ENCODE results near the gene HS3ST2. TPM values are rescaled to one million over a fixed set of nuclear protein-coding genes. Genes with fewer than 3 reads are reported as not detected.
"Not testable (repeated sequence)": the region's sequence is repeated elsewhere in the genome, so short reads cannot be mapped to it uniquely, and the experiment has no call there.

The HS3ST2 gene
- total and polyA plus RNA-seq, 9 donors: 0.31 to 28.9 (median 0.83) TPM; not detected in 3

DNA sequence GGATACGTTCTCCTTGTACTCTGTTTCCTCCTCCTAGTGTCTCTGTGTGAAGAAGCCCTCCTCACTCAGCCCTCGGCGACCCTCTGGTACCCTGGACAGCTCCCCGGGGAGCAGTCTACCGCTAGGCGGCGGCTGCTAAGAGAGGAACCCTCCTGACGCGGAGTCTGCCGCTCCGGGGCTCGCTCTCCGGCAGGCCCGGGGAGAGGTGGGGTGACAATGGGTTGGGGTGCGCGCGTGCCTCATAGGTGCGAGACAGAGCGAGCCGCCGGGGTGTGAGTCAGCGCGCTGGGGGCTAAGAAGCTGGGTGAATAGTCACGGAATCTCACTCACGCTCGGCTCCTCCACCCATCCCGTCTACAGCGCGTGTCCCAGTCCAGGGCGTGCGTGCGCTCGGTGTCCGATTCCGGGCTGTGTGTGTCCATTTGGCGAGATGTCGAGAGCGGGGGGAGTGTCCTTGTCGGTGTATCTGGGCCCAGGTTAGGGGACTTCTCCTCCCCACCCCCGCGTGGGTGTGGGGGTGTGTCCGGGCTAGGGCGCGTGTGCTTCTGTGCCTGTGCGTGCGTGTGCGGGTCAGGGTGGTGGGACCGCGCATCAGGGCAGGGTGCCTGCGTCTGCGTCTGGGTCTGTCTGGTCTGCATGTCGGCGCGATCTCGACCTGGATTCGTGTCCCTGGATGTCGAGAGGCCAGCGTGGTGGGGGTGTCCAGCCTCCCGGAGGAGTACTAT lies 577 bp upstream of the HS3ST2 start:
- Histone ChIP-seq H3K9me3 (no peaks in the 10 kb centered on the region), H3K4me3 (peak overlapping the region; percentile 1), H3K36me3 (no peaks in the 10 kb centered on the region), H3K27ac (no peak overlapping the region), H3K27me3 (no peaks in the 10 kb centered on the region), H3K4me1 (ENCODE audit: insufficient read depth) (peaks cover 4% of the 10 kb centered on the region)
- 1% methylated on average over 36 to 59 of the region's 59 CpGs for WGBS, 3 donors
- peak in 2 of 5 donors; percentile 19 to 47 for DNase-seq
- intact Hi-C loops (cut with DNase I): no loop called here
- TF ChIP-seq POLR2A (IDR thresholded peaks at IDR 0.05) (no peak), EP300 (IDR thresholded peaks at IDR 0.05) (no peak)
- TF ChIP-seq, protein P1, sequence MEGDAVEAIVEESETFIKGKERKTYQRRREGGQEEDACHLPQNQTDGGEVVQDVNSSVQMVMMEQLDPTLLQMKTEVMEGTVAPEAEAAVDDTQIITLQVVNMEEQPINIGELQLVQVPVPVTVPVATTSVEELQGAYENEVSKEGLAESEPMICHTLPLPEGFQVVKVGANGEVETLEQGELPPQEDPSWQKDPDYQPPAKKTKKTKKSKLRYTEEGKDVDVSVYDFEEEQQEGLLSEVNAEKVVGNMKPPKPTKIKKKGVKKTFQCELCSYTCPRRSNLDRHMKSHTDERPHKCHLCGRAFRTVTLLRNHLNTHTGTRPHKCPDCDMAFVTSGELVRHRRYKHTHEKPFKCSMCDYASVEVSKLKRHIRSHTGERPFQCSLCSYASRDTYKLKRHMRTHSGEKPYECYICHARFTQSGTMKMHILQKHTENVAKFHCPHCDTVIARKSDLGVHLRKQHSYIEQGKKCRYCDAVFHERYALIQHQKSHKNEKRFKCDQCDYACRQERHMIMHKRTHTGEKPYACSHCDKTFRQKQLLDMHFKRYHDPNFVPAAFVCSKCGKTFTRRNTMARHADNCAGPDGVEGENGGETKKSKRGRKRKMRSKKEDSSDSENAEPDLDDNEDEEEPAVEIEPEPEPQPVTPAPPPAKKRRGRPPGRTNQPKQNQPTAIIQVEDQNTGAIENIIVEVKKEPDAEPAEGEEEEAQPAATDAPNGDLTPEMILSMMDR (IDR thresholded peaks at IDR 0.05): no peak

DNA sequence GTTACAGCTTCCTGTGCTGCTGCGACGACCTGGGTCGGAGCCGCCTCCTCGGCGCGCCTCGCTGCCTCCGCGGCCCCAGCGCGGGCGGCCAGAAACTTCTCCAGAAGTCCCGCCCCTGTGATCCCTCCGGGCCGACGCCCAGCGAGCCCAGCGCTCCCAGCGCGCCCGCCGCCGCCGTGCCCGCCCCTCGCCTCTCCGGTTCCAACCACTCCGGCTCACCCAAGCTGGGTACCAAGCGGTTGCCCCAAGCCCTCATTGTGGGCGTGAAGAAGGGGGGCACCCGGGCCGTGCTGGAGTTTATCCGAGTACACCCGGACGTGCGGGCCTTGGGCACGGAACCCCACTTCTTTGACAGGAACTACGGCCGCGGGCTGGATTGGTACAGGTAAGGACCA lies 746 bp downstream of the HS3ST2 start:
- Histone ChIP-seq H3K4me3 (no peak overlapping the region), H3K4me1 (ENCODE audit: insufficient read depth) (peaks cover 4% of the 10 kb centered on the region), H3K27ac (no peak overlapping the region), H3K9me3 (no peaks in the 10 kb centered on the region), H3K27me3 (no peaks in the 10 kb centered on the region), H3K36me3 (no peaks in the 10 kb centered on the region)
- TF ChIP-seq POLR2A (IDR thresholded peaks at IDR 0.05): no peak
- TF ChIP-seq EP300 (IDR thresholded peaks at IDR 0.05): no peak
- TF ChIP-seq, protein P1 (IDR thresholded peaks at IDR 0.05): no peak
- intact Hi-C loops (cut with DNase I): no loop called here
- no peak for DNase-seq
- WGBS, 3 donors: 2 to 7% (median 3%) methylated on average over 39 to 41 of the region's 41 CpGs

DNA sequence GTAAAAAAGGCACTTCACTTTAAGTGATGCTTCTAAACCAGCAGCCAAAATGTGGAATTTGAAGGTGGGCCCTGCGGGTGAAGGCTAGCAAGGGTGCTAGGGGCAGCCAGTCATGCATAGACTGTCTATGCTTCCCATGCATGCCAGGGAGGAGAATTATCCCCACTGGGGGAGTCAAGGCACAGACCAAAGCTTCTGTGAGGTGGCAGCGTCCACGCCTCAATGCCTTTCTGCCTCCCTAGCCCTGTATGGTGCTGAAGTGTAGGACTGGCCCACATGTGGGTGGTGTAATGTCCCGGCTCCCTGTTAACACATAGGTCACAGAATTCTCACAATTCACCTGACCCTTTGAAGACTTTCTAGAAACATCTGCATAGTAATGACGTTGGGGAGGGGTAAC lies 1.9 kb downstream of the HS3ST2 start:
- WGBS, 3 donors: 27 to 45% (median 40%) methylated on average over 5 of the region's 5 CpGs
- Histone ChIP-seq H3K27me3 (no peaks in the 10 kb centered on the region), H3K27ac (no peak overlapping the region), H3K36me3 (no peaks in the 10 kb centered on the region), H3K9me3 (no peaks in the 10 kb centered on the region), H3K4me3 (no peak overlapping the region), H3K4me1 (ENCODE audit: insufficient read depth) (peaks cover 4% of the 10 kb centered on the region)
- TF ChIP-seq EP300 (IDR thresholded peaks at IDR 0.05) (no peak), POLR2A (IDR thresholded peaks at IDR 0.05) (no peak)
- TF ChIP-seq, protein P1 (IDR thresholded peaks at IDR 0.05): no peak
- intact Hi-C loops (cut with DNase I): no loop called here
- DNase-seq: no peak

DNA sequence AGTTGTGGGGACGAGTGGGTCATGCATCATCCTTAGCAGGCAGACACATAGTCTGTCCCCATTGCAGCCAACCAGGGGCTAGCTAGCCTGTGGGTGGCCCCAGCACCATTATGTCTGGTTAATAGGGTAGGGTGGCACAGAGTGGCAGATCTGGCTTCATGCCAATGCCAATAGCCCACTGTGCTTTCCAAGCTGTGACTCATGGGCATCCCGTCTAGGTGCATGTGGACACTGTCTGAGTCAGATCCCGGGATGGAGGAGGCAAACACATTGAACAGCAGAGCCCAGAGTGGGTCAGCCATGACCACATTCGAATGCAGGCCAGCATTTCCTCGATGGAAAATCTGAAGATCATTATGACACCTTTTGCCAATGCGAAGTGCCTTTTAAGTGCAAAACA lies 2.5 kb downstream of the HS3ST2 start:
- no peak overlapping the region for H3K4me3 ChIP-seq
- intact Hi-C loops (cut with DNase I): no loop called here
- 70 to 77% (median 72%) methylated on average over 6 of the region's 6 CpGs for whole genome bisulfite sequencing, 3 donors
- DNase-seq: no peak
- no peak overlapping the region for H3K27ac ChIP-seq
- no peaks in the 10 kb centered on the region for H3K36me3 ChIP-seq
- TF ChIP-seq, protein P1 (IDR thresholded peaks at IDR 0.05): no peak
- TF ChIP-seq POLR2A (IDR thresholded peaks at IDR 0.05) (no peak), EP300 (IDR thresholded peaks at IDR 0.05) (no peak)
- H3K4me1 ChIP-seq (ENCODE audit: insufficient read depth): peaks cover 4% of the 10 kb centered on the region
- no peaks in the 10 kb centered on the region for H3K27me3 ChIP-seq
- no peaks in the 10 kb centered on the region for H3K9me3 ChIP-seq

DNA sequence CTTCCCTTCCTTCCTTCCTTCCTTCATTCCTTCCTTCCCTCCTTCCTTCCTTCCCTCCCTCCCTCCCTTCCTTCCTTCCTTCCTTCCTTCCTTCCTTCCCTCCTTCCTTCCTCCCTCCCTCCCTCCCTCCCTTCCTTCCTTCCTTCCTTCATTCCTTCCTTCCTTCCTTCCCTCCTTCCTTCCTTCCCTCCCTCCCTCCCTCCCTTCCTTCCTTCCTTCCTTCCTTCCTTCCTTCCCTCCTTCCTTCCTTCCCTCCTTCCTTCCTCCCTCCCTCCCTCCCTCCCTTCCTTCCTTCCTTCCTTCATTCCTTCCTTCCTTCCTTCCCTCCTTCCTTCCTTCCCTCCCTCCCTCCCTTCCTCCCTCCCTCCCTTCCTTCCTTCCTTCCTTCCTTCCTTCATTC lies 4.8 kb downstream of the HS3ST2 start:
- H3K36me3 ChIP-seq; intact Hi-C loops (cut with DNase I): not testable (repeated sequence)

More for the DNA sequence above, 4.8 kb downstream of the HS3ST2 start:
- not testable (repeated sequence) for H3K27ac ChIP-seq; DNase-seq; H3K27me3 ChIP-seq; H3K4me1 ChIP-seq (ENCODE audit: insufficient read depth); H3K4me3 ChIP-seq; H3K9me3 ChIP-seq
